A549 (cell line): ENCODE data around the gene KNCN. TPM values are rescaled to one million over a fixed set of nuclear protein-coding genes. Genes with fewer than 3 reads are reported as not detected.

Experiments used
- ATAC-seq, 2 experiments: fragments of 200-7000 bp in 1 of 2; fragments of >200 bp in 1 of 2; cut with Nextera tagmentation in 1 of 2; cut with Tn5 transposase in 1 of 2; 3 replicates each; pipeline versions ENCODE4 v1.8.0 to v1.9.1; 2018 to 2020; ENCODE audit warnings: mild to moderate bottlenecking in 1 of 2, moderate library complexity in 1 of 2
- CTCF ChIA-PET: fragments of 300-600 bp; sonication (Branson Sonifier 250); formaldehyde crosslinking; extraction: SDS; loops from one replicate; lab custom pipeline; 2021; ENCODE audit warnings: antibody characterized with exemption, inconsistent platforms; lab: Yijun Ruan, JAX
- POLR2A ChIA-PET: fragments of 350-600 bp; formaldehyde crosslinking; extraction: SDS; loops from one replicate; lab custom pipeline; 2021; ENCODE audit warnings: antibody characterized with exemption, inconsistent platforms; lab: Yijun Ruan, JAX
- DNase-seq, 2 experiments: peaks; one replicate each; pipeline versions ENCODE4 v3.0.0 to v3.0.0-alpha.2; 2011 to 2016; ENCODE audit warnings: low read depth in 1 of 2, low spot score in 1 of 2
- FAIRE-seq: peaks from 2 replicates; lab custom pipeline; 2011; peaks lifted over from hg19 to GRCh38; lab: Jason Lieb, UNC
- H3K27ac ChIP-seq, 2 experiments: fragments of >200 bp; sonication (Bioruptor Twin); formaldehyde crosslinking; 3 replicates each; pipeline ENCODE4 v1.5.1; 2016 to 2017
- H3K4me1 ChIP-seq: fragments of >200 bp; sonication (Bioruptor Twin); formaldehyde crosslinking; 3 replicates; pipeline ENCODE4 v1.6.1; 2016
- H3K4me2 ChIP-seq: fragments of >200 bp; sonication (Bioruptor Twin); formaldehyde crosslinking; 3 replicates; pipeline ENCODE4 v1.6.1; 2016
- H3K4me3 ChIP-seq: fragments of >200 bp; sonication (Bioruptor Twin); formaldehyde crosslinking; 3 replicates; pipeline ENCODE4 v1.5.1; 2016
- H3K9me3 ChIP-seq: fragments of >200 bp; sonication (Bioruptor Twin); formaldehyde crosslinking; 3 replicates; pipeline ENCODE4 v1.6.1; 2016
- CEBPB ChIP-seq, 2 experiments: fragments of >200 bp in 1 of 2; sonication (Bioruptor Twin) in 1 of 2; formaldehyde crosslinking in 1 of 2; IDR thresholded peaks; 2 replicates each; pipeline ENCODE4 v1.6.1; 2012 to 2016
- CHD2 ChIP-seq: fragments of 150-350 bp; IDR thresholded peaks from 2 replicates; pipeline ENCODE4 v1.6.1; 2014; ENCODE audit warnings: low read length; ENCODE audit not compliant: partially characterized antibody
- CHD4 ChIP-seq: fragments of 200-600 bp; sonication (generic); IDR thresholded peaks from 2 replicates; pipeline ENCODE4 v1.6.1; 2016; ENCODE audit warnings: antibody characterized with exemption, mild to moderate bottlenecking, borderline replicate concordance
- FOSB ChIP-seq: fragments of 250-450 bp; sonication (Bioruptor Pico); IDR thresholded peaks from 2 replicates; pipeline ENCODE4 v1.5.0; 2020; ENCODE audit warnings: mild to moderate bottlenecking, moderate library complexity
- FOXS1 ChIP-seq: fragments of 250-450 bp; sonication (Bioruptor Pico); IDR thresholded peaks from 2 replicates; pipeline ENCODE4 v1.5.0; 2020; ENCODE audit warnings: mild to moderate bottlenecking, moderate library complexity
- HOXB13 ChIP-seq: fragments of 250-450 bp; sonication (Bioruptor Pico); IDR thresholded peaks from 2 replicates; pipeline ENCODE4 v1.5.0; 2020; ENCODE audit warnings: low read depth, mild to moderate bottlenecking, moderate library complexity
- HOXB5 ChIP-seq: fragments of 250-450 bp; sonication (Bioruptor Pico); IDR thresholded peaks from 2 replicates; pipeline ENCODE4 v1.5.0; 2020; ENCODE audit warnings: mild to moderate bottlenecking, moderate library complexity
- MYC ChIP-seq: IDR thresholded peaks from 2 replicates; pipeline ENCODE4 v1.6.1; 2012; ENCODE audit warnings: mild to moderate bottlenecking, inconsistent platforms, low read length, improper control_type of control experiment, borderline replicate concordance
- NFE2L2 ChIP-seq: fragments of 150-350 bp; conservative IDR thresholded peaks from 2 replicates; pipeline ENCODE4 v1.6.1; 2014; ENCODE audit warnings: low read length
- NR3C1 ChIP-seq: fragments of >200 bp; sonication (Bioruptor Twin); formaldehyde crosslinking; IDR thresholded peaks from 3 replicates; pipeline ENCODE4 v1.6.1; 2017
- POLR2AphosphoS2 ChIP-seq: conservative IDR thresholded peaks from 2 replicates; pipeline ENCODE4 v1.6.1; 2012; ENCODE audit warnings: low read length, improper control_type of control experiment, inconsistent platforms
- RARB ChIP-seq: fragments of 250-450 bp; sonication (Bioruptor Pico); IDR thresholded peaks from 2 replicates; pipeline ENCODE4 v1.8.0; 2021; ENCODE audit warnings: mild to moderate bottlenecking, moderate library complexity
- SREBF2 ChIP-seq: fragments of 450-650 bp; IDR thresholded peaks from 2 replicates; pipeline ENCODE4 v1.6.1; 2014; ENCODE audit warnings: mild to moderate bottlenecking, moderate library complexity
- WGBS: methylation state at CpG from one replicate; pipeline ENCODE4 v1.1.6; 2017; ENCODE audit errors: missing lambda C conversion rate; 5-methylcytosine and 5-hydroxymethylcytosine counted together
- polyA plus RNA-seq, 4 experiments: library from polyadenylated mRNA; depleted of rRNA in 3 of 4; stranded (reverse); fragments of >200 nt; fragmentation: RNase III in 1 of 4; extraction: RNeasy Plus Mini Kit Qiagen cat#74134 plus additional on column Dnase treatment in 1 of 4; gene quantifications; 2 replicates in 3 of 4; 3 replicates in 1 of 4; pipeline ENCODE4 v1.2.3, GENCODE V29; 2011 to 2017
- TF ChIP-seq, protein P1 (sequence below): fragments of 450-650 bp; IDR thresholded peaks from 2 replicates; pipeline ENCODE4 v1.6.1; 2014; ENCODE audit warnings: antibody characterized with exemption
- TF ChIP-seq, protein P2 (sequence below): fragments of 150-350 bp; IDR thresholded peaks from 2 replicates; pipeline ENCODE4 v1.6.1; 2014; ENCODE audit warnings: low read depth, mild to moderate bottlenecking, low read length
- TF ChIP-seq, protein P3 (sequence below): fragments of >200 bp; sonication (Bioruptor Twin); formaldehyde crosslinking; IDR thresholded peaks from 3 replicates; pipeline ENCODE4 v1.5.1; 2016
- TF ChIP-seq, protein P4 (sequence below): fragments of 200-600 bp; sonication (generic); IDR thresholded peaks from 2 replicates; pipeline ENCODE4 v1.6.1; 2016; ENCODE audit warnings: antibody characterized with exemption, mild to moderate bottlenecking, moderate library complexity

The KNCN gene
- polyA plus RNA-seq, 2 of the 4 experiments (the other 2 are of a cell fraction): not detected

DNA sequence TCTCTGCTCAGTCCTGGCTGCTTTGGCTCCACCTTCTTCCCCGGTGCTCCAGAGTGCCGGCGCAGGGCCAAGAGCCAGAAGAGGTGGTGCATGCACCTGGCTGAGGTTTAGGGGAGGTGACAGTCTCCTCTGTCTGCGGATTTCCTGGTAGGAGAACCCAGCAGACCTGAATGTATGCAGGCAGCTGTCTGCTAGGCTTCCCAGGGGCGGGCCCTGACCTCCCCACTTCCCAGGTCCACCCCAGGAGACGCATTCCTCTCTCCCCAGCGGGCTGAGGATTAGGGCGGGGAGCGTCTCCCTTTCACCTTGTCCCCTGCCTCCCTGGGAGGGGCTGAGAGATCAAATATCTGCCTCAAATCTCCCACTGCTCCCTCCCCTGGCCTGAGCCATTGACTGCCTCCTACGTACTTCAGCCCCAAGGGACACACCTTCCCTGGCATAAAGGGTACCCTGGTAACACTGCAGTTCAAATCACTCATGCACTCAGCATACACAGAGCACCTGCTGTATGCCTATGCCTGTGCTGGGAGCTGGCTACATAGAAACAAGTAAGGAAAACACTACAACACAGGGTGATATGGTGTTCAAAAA is 34.3 kb downstream of the KNCN start:
- Histone ChIP-seq H3K9me3 (no peaks in the 10 kb centered on the region), H3K4me1 (peaks cover 58% of the 10 kb centered on the region), H3K4me2 (peak overlapping the region; percentile 35), H3K4me3 (no peak overlapping the region), H3K27ac (peak overlapping the region; percentile 85 to 97; a peak in 5 of 6 replicates)
- TF ChIP-seq HOXB5 (CRISPR knock-in tag): no peak
- TF ChIP-seq RARB (CRISPR knock-in tag): no peak
- no peak for TF ChIP-seq FOXS1 (CRISPR knock-in tag)
- no peak for TF ChIP-seq MYC
- TF ChIP-seq, protein P1, sequence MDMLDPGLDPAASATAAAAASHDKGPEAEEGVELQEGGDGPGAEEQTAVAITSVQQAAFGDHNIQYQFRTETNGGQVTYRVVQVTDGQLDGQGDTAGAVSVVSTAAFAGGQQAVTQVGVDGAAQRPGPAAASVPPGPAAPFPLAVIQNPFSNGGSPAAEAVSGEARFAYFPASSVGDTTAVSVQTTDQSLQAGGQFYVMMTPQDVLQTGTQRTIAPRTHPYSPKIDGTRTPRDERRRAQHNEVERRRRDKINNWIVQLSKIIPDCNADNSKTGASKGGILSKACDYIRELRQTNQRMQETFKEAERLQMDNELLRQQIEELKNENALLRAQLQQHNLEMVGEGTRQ: no peak
- no peak for TF ChIP-seq CEBPB (IDR thresholded peaks at IDR 0.05)
- TF ChIP-seq FOSB: no peak
- TF ChIP-seq CHD4: no peak
- TF ChIP-seq, protein P2, sequence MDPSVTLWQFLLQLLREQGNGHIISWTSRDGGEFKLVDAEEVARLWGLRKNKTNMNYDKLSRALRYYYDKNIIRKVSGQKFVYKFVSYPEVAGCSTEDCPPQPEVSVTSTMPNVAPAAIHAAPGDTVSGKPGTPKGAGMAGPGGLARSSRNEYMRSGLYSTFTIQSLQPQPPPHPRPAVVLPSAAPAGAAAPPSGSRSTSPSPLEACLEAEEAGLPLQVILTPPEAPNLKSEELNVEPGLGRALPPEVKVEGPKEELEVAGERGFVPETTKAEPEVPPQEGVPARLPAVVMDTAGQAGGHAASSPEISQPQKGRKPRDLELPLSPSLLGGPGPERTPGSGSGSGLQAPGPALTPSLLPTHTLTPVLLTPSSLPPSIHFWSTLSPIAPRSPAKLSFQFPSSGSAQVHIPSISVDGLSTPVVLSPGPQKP: no peak
- POLR2A ChIA-PET: no interaction called here
- CTCF ChIA-PET: interaction anchor here (0.6 to 3.6 kb wide), 4 partner anchors 11 to 161 kb away, joined by 3 to 29 read pairs (median 4); no protein-coding TSS in a partner anchor
- ATAC-seq (peak; percentile 4 to 37; a peak in 3 of 6 replicates), DNase-seq (peak in 1 of 2 experiments; percentile 34), FAIRE-seq (no peak)
- 19% methylated on average over 8 of the region's 10 CpGs for WGBS

DNA sequence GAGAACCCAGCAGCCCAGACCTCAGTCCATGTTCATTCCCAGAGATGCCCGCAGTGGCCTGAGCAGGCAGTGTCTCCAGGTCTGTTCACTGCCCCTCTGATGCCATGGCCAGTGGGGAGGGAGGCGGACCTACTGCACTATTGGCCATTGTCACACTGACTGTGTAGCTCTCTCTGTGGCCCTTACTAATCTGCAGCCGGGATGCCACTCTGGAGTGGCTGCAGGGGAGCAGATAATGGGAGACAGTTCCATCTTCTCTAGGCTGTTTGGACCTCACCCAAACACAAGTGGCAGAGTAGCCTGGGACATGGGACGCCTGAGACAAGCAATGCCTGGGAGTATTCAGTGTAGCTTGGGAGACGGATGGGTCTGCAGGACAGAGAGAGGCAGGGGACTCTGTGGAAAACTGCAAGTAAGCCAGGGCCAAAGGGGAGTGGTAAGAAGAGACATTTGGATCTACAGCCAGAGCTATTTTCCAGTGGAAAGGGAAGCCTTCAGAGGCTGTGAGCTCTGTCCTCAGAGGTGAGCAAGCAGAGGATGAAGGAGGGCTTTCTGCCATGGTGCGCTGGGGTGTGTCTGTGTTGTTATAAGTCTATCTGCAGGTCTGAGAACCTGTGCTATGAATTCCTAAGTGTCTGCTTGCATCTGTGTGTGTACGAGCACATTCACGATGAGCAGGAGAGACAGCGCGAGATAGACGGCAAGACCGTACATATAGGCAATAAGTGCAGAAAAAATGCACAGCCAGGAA is 35.1 kb downstream of the KNCN start:
- ChIA-PET POLR2A (no interaction called here), CTCF (interaction anchor here (0.6 to 3.6 kb wide), 3 partner anchors 12 to 668 kb away, joined by 3 to 29 read pairs (median 4); no protein-coding TSS in a partner anchor)
- 88% methylated on average over 12 of the region's 12 CpGs for WGBS
- Histone ChIP-seq H3K4me3 (no peak overlapping the region), H3K4me2 (peak overlapping the region; percentile 35; the same call in 1 of the 3 replicates), H3K9me3 (no peaks in the 10 kb centered on the region), H3K4me1 (peaks cover 51% of the 10 kb centered on the region), H3K27ac (peak overlapping the region; percentile 45 to 97; a peak in 4 of 6 replicates)
- ATAC-seq (no peak), FAIRE-seq (no peak), DNase-seq (no peak)
- TF ChIP-seq, protein P2: no peak
- TF ChIP-seq, protein P3, sequence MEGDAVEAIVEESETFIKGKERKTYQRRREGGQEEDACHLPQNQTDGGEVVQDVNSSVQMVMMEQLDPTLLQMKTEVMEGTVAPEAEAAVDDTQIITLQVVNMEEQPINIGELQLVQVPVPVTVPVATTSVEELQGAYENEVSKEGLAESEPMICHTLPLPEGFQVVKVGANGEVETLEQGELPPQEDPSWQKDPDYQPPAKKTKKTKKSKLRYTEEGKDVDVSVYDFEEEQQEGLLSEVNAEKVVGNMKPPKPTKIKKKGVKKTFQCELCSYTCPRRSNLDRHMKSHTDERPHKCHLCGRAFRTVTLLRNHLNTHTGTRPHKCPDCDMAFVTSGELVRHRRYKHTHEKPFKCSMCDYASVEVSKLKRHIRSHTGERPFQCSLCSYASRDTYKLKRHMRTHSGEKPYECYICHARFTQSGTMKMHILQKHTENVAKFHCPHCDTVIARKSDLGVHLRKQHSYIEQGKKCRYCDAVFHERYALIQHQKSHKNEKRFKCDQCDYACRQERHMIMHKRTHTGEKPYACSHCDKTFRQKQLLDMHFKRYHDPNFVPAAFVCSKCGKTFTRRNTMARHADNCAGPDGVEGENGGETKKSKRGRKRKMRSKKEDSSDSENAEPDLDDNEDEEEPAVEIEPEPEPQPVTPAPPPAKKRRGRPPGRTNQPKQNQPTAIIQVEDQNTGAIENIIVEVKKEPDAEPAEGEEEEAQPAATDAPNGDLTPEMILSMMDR: no peak
- TF ChIP-seq, protein P4, sequence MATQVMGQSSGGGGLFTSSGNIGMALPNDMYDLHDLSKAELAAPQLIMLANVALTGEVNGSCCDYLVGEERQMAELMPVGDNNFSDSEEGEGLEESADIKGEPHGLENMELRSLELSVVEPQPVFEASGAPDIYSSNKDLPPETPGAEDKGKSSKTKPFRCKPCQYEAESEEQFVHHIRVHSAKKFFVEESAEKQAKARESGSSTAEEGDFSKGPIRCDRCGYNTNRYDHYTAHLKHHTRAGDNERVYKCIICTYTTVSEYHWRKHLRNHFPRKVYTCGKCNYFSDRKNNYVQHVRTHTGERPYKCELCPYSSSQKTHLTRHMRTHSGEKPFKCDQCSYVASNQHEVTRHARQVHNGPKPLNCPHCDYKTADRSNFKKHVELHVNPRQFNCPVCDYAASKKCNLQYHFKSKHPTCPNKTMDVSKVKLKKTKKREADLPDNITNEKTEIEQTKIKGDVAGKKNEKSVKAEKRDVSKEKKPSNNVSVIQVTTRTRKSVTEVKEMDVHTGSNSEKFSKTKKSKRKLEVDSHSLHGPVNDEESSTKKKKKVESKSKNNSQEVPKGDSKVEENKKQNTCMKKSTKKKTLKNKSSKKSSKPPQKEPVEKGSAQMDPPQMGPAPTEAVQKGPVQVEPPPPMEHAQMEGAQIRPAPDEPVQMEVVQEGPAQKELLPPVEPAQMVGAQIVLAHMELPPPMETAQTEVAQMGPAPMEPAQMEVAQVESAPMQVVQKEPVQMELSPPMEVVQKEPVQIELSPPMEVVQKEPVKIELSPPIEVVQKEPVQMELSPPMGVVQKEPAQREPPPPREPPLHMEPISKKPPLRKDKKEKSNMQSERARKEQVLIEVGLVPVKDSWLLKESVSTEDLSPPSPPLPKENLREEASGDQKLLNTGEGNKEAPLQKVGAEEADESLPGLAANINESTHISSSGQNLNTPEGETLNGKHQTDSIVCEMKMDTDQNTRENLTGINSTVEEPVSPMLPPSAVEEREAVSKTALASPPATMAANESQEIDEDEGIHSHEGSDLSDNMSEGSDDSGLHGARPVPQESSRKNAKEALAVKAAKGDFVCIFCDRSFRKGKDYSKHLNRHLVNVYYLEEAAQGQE: no peak
- TF ChIP-seq HOXB13 (CRISPR knock-in tag): no peak
- TF ChIP-seq NFE2L2: no peak
- no peak for TF ChIP-seq SREBF2
- TF ChIP-seq POLR2AphosphoS2: no peak
- no peak for TF ChIP-seq NR3C1
- TF ChIP-seq CHD2: no peak
